ENCODE measurements around the gene FAM110D.

DNA sequence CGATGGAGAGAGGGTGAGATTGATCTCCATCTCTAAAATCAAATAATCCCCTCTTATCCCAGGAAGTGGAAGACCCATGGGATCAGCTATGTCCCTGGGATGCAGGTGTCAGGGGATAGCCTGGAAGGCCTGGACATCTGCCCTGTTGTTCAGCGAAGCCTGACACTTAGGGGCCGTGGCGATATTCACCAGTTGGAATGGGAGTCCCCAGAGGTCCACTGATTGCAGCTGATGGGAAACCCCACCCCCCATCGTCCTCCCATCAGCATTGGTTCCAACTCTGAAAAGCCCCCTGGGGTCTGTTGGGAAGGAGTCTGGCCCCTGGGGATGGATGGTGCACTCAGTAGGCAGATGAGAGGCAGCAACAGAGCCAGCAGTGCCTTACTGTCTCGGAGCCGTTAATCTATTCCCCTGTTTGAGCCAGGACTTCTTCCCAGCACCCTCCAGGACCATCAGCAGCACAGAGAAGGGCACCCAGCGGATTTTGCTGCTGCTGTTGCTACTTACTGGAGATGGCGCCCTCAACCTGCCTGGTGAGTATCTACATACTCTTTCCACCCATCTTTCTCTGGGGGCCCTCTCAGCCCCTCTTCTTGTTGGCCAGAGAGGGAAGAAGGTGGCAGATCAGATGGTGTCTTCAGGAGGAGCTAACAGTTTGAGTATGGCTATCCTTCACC lies 44.9 kb downstream of the FAM110D start:
- TF ChIP-seq, protein P1, sequence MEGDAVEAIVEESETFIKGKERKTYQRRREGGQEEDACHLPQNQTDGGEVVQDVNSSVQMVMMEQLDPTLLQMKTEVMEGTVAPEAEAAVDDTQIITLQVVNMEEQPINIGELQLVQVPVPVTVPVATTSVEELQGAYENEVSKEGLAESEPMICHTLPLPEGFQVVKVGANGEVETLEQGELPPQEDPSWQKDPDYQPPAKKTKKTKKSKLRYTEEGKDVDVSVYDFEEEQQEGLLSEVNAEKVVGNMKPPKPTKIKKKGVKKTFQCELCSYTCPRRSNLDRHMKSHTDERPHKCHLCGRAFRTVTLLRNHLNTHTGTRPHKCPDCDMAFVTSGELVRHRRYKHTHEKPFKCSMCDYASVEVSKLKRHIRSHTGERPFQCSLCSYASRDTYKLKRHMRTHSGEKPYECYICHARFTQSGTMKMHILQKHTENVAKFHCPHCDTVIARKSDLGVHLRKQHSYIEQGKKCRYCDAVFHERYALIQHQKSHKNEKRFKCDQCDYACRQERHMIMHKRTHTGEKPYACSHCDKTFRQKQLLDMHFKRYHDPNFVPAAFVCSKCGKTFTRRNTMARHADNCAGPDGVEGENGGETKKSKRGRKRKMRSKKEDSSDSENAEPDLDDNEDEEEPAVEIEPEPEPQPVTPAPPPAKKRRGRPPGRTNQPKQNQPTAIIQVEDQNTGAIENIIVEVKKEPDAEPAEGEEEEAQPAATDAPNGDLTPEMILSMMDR (IDR thresholded peaks at IDR 0.05) = no peak
- no peak for TF ChIP-seq EZH2 (IDR thresholded peaks at IDR 0.05; ENCODE audit: borderline replicate concordance, insufficient read depth, low read depth, low read length, poor library complexity, severe bottlenecking)

All from B cell (primary cell).